ENCODE data around the gene INHBA.

GRCh38 chr7:41695661-41696322, 7.1 kb downstream of the INHBA start:
- TF ChIP-seq, protein P1, sequence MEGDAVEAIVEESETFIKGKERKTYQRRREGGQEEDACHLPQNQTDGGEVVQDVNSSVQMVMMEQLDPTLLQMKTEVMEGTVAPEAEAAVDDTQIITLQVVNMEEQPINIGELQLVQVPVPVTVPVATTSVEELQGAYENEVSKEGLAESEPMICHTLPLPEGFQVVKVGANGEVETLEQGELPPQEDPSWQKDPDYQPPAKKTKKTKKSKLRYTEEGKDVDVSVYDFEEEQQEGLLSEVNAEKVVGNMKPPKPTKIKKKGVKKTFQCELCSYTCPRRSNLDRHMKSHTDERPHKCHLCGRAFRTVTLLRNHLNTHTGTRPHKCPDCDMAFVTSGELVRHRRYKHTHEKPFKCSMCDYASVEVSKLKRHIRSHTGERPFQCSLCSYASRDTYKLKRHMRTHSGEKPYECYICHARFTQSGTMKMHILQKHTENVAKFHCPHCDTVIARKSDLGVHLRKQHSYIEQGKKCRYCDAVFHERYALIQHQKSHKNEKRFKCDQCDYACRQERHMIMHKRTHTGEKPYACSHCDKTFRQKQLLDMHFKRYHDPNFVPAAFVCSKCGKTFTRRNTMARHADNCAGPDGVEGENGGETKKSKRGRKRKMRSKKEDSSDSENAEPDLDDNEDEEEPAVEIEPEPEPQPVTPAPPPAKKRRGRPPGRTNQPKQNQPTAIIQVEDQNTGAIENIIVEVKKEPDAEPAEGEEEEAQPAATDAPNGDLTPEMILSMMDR (IDR thresholded peaks at IDR 0.05): no peak
- TF ChIP-seq POLR2AphosphoS5 (IDR thresholded peaks at IDR 0.05) (no peak), EP300 (IDR thresholded peaks at IDR 0.05) (no peak)
